M059J (cell line): ENCODE results near the gene KDSR. TPM values are rescaled to one million over a fixed set of nuclear protein-coding genes. Genes with fewer than 3 reads are reported as not detected.

Experiments
- DNase-seq: peaks from one replicate; pipeline ENCODE4 v3.0.0-alpha.2; 2012; ENCODE audit warnings: low read depth
- total RNA-seq: library from RNA; depleted of rRNA; stranded (reverse); fragments of >200 nt; shearing (Covaris generic); gene quantifications from 2 replicates; pipeline ENCODE4 v1.2.3, GENCODE V29; 2014

The KDSR gene
- total RNA-seq, 1 experiment from 2014 or later: 57.8 TPM

GRCh38 chr18:63306249-63306648 lies 60.8 kb downstream of the KDSR start:
- DNase-seq: no peak

GRCh38 chr18:63303547-63303946 lies 63.5 kb downstream of the KDSR start:
- no peak for DNase-seq

DNA sequence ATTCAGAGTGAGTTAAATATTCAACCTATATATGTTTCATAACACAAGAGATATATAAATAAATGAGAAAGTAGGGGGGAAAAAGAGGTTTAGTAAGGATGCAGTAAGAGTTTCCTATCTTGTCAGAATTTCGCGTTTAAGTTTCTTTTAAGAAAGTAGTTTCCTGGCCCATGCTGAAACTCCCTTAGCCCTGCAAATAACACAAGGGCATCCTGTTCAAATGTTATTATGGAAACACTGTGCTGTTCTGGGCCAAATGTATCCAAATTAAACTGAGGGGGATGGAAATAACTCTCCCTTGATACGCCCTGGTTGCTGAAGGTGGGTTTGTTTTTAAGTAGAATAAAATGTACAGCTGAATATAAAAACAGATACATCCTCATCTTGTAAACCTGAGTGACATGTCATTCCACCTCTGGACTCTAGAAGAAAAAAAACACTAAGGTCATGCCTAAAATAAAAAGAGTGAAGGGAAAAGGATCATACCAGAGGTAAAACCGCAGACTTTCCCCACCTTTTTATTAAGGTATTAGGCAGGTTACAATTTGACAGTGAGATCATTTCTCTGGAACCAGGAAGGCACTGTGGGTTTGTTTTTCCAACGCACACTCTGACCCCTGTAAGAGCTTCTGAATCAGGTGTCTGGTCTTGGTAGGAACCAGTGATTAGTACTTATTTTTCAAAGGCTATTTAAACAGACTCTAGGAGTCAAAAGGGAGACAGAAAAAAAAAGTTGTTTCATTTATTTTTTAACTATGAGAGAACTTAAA lies 64.2 kb downstream of the KDSR start:
- no peak for DNase-seq

DNA sequence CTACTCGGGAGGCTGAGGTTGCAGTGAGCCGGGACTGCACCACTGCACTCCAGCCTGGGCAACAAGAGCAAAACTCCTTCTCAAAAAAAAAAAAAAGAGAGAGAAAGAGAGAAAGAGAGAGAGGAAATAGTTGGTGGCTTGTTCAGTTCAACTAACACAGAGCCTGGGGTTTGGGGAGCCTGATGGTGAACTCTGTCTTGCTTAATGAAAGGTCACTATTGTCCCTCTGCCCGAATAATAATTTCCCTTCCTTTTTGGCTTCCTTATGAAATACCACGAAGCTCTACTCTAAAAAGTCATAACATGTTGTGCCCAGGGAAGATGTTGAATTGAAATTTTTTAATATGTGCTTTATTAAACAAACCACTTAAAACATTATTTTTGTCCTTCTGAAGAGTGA lies 64.8 kb downstream of the KDSR start:
- no peak for DNase-seq

DNA sequence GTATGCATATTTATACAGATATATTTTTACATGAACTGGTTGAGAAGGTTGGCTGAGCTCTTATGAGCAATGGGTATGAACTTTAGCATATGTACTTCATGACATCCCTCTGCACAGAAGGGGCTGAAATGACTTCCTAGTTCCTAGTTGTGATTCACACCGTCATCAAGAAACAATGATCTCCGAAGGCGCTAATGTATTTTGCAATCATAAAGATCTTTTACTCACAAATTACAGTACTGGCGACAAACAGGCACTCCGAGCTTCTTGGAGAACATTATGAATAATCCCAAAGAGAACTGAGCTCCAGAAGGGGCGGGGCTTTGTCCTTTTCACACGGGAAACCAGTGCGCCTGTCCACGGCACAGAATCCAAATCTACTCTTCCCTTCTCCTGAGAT lies 65.6 kb downstream of the KDSR start:
- DNase-seq: no peak

DNA sequence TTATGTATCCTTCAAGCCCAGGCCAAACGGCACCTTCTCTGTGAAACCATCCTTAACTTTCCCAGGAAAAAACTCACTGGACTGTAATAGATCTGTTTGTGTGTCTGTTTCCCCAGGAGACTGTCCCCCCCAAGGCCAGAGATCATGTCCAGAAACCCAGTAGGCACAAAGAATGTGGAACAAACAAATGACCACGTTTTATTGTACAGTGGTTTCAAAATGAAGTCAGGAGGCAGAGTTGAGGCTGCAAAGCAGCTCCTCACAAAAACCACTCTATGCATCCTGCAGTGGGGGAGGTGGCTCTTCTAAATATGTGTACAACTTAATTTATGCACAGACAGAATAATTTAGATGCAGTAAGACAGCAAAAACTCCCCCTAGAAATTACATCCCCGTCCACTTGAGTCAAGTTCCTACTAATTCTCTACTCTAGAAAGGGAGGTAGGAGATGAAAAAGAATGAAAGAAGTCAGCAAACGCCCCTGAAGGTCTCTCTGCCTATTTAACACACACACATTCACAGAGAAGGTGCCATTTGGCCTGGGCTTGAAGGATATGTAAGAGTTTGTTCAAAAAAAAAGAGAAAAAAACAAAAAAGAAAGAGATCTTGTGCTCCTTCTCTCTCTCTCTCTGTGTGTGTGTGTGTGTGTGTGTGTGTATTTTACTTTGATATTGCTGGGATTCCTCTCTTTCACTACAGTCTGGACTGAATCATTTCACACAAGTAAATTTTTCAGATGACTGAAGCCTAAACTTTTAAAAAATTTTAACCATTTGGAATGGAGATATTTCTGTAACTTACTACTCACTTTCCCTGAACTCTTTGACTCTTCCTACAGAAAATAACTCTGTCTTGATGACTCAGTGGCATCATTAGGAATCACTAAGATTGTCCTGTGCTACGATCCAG lies 66.9 kb downstream of the KDSR start:
- DNase-seq: no peak

DNA sequence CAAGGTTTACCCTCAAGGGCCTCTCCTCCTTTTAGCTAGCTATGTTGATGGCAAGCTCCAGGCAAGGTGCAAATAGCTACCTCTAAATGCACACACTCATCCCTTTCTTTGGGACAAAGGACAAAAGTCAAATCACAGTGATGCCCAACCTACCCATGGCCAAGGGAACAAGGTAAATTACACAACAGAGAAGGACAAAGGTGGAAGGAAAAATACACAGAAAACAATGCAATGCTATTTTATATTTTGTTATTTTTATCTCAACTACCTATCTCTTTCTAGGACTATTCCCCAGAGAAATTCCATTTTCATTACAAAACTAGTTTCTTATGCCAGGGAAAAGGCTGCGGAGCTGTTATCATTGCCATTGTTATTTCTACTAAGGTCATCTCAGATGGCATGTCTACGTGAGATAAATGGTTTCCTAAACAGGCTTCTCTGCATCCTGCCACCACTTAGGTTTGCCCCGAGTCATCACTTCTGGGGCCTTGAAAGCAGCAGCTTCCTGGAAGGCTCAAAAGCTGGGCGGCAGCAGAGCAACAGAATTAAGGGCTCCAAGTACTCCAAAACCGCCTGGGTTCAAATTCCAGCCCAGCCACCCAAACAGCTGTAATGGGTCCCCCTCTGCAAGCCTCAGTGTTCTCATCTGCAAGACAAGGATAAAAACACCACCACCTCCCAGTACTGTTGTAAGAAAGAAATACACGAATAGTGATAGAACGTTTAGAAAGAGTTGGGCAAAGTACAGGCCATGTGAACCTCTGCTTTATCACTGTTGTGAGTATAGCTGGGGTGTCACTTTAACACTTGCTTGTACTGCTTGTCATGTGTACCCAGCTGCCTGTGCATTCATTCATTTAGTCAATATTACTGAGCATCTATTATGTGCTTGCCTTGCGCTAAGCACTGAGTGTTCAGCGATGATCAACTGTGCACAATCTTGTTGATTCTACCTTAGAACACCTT lies 68.3 kb downstream of the KDSR start:
- no peak for DNase-seq

DNA sequence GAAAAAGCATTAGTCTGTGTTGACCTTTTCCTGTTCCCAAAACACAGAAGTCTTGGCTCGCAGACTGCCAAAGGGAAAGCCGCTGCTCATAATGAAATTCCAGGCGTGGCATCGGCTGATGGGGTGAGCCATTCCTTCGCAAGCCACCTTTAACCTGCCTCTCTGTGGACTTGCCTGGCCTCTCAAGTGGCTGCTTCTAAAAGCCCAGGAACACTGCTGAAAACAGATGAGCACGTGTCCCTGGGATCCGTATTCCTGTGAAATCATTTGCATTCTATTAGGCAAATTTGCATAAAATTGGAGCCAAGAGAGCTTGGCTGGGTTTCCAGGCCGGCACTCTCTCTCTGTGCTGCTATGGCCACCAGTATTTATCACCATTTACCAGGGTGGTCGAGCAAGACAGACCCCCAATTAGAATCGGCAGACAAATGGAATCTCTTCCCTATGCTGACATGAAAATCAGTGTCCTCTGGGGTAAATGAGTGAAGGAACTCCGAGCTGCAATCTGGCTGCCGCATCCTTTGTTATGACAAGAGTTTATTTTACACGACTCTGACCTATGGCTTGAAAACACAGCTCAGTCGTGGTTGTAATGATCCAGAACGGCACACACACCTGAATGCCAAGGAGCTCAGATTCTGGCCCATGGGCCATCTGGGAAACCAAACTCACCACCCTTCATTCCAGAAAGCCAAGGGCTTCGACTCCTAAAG lies 69.2 kb downstream of the KDSR start:
- no peak for DNase-seq

- no peak for DNase-seq
These were observed 73.1 kb downstream of the KDSR start for GRCh38 chr18:63293935-63294334.

GRCh38 chr18:63292831-63293683 lies 73.9 kb downstream of the KDSR start:
- DNase-seq: no peak

GRCh38 chr18:63291278-63291677 lies 75.7 kb downstream of the KDSR start:
- no peak for DNase-seq

DNA sequence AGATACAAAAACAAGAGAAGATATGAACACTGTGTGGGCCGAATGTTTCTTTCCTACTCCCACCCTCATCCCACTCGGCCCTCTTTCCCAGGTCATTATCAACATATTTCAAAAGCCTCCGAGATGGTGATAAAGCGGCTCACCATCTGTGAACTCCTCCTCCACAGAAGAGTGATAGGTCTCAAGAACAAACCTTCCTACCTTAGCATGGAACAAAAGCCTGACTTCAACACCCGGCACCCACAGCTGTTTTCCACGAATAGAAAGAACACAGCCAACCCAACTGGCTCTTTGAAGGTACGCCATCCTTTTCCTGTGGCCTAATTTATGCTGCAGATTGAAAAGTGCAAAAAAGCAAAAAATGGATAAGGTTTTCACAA lies 76.2 kb downstream of the KDSR start:
- DNase-seq: no peak

- DNase-seq: no peak
These were observed 76.7 kb downstream of the KDSR start for GRCh38 chr18:63290166-63290820.

DNA sequence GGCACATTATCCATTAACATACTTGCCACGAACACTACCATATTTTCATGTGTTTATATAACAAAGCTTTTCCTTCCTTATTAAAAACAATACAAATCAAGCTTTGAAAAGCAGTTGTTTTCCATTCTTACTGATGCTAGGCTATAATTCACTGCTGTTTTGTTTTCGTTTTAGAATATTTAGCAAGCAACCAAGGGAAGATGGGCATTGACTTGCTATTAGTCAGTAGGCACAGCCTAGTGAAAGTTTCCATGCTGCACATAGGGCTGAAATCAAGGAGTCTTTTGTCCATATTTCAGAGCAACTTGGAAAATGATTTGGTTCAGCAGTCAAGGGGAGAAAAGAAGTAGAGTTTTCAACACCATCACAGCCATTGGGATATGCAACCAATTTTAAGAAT lies 78.7 kb downstream of the KDSR start:
- no peak for DNase-seq

DNA sequence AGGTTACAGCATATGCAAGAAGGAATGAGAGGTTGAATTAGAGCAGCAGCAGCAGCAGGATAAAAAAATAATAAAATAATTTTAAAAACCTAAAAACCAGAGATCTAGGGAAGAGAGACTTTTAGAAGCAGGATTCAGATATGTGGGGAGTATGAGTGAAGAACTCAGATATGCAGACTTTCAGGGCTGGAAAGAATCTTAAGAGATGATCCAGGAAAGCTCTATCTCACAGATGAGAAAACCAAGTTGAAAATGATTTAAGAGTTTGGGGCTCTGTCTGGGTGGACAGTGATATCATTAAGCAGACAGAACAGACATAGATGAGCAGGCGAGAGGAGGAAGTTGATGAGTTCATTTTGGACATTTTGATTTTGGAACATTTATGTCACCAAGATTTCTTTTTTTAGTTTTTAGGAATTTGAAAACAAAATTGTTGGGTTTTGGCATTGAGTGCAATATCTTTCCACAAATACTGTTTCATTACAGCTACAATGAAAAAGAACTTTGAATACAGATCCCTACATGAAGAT lies 79.2 kb downstream of the KDSR start:
- no peak for DNase-seq

- DNase-seq: no peak
These were observed 80.1 kb downstream of the KDSR start for GRCh38 chr18:63286926-63287325.

DNA sequence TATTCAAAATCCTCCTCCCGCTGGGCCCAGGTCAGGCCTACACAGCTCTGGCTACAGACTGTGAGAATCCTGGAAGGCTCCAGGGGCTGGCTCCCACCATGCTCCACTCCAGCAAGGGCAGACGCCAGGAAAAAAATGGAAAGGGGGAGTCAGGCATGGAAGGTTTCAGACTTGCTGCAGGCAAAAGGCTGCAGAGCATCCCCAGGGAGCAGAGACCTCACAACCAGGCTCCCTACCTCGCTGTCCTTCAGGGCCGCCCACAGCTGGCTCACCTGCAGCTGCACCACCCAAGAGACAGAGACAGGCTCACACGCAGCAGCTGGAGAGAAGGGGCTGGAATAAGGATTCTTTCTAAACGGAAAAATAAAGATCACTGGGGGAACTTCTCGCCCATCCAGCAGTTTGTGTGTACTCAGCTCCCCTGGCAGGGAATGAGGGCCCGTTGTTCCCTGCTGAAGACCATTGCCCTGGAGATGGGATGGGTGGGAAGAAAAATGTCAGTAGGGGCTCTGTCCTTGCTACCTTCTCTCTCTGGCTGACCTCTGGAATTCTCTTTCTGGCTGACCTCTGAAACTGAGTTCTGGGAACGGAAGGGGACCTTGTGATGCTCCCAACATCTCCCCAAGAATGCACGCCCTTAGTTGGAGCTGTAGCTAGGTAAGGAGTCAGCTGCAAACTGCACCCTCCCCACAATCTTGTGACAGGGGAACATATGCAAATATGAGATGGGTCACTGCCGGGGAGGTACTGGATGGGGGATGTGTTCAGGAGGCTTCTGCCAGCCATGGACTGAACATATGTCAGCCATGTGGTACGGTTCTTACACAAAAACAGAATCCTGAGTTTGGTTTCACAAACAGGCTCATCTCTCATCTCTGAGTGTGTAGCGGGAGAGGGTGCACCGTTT lies 81.9 kb downstream of the KDSR start:
- DNase-seq: no peak

DNA sequence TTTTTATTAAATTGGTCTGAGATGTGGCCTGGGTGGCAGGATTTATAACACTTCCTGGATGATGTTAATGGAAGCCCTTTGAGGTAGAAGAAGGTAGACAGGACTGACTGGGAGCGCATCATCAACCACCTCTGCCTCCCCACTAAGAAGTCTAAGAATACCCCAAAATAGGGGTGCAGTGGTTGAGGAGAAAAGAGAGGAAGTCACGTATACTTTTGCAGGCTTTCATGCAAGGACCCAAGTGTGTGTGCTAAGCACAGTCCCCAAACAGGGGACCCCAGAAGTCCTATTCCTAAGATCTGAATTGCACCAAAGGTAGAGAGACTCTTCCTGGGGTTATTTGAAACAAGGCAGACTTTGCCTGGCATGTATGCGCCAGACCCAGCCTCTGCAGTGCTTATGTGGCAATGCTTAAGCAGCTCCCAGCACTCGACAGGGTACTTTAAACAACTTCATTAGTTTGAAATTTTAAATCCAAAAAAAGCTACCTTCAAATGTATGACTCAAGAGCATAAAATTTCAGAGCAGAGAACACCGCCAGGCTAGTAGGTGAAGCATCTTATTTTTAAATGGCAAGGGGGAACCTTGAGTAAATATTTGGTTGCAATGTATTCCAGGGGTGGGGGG lies 82.7 kb downstream of the KDSR start:
- DNase-seq: no peak
